Activated CD4-positive, alpha-beta T cell treated with anti-CD3 and anti-CD28 coated beads for 24 hours (primary cell): ENCODE measurements around the gene CMTM2.
"Not testable (repeated sequence)": the region's sequence is repeated elsewhere in the genome, so short reads cannot be mapped to it uniquely, and the experiment has no call there.

ENCODE experiments used
- DNase-seq, 2 donors: peaks; one replicate each; pipeline ENCODE4 v3.0.0-alpha.2; 2020; ENCODE audit warnings: low read depth in 2 of 2

The CMTM2 gene

DNA sequence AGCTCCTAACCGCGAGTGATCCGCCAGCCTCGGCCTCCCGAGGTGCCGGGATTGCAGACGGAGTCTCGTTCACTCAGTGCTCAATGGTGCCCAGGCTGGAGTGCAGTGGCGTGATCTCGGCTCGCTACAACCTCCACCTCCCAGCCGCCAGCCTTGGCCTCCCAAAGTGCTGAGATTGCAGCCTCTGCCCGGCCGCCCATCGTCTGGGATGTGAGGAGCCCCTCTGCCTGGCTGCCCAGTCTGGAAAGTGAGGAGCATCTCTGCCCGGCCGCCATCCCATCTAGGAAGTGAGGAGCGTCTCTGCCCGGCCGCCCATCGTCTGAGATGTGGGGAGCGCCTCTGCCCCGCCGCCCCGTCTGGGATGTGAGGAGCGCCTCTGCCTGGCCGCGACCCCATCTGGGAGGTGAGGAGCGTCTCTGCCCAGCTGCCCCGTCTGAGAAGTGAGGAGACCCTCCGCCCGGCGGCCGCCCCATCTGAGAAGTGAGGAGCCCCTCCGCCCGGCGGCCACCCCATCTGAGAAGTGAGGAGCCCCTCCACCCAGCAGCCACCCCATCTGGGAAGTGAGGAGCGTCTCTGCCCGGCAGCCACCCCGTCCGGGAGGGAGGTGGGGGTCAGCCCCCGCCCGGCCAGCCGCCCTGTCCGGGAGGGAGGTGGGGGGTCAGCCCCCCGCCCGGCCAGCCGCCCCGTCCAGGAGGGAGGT, 51.4 kb downstream of the CMTM2 start:
- not testable (repeated sequence) for DNase-seq

DNA sequence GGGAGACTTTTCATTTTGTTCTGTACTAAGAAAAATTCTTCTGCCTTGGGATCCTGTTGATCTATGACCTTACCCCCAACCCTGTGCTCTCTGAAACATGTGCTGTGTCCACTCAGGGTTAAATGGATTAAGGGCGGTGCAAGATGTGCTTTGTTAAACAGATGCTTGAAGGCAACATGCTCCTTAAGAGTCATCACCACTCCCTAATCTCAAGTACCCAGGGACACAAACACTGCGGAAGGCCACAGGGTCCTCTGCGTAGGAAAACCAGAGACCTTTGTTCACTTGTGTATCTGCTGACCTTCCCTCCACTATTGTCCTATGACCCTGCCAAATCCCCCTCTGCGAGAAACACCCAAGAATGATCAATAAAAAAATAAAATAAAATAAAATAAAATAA, 52.3 kb downstream of the CMTM2 start:
- not testable (repeated sequence) for DNase-seq

DNA sequence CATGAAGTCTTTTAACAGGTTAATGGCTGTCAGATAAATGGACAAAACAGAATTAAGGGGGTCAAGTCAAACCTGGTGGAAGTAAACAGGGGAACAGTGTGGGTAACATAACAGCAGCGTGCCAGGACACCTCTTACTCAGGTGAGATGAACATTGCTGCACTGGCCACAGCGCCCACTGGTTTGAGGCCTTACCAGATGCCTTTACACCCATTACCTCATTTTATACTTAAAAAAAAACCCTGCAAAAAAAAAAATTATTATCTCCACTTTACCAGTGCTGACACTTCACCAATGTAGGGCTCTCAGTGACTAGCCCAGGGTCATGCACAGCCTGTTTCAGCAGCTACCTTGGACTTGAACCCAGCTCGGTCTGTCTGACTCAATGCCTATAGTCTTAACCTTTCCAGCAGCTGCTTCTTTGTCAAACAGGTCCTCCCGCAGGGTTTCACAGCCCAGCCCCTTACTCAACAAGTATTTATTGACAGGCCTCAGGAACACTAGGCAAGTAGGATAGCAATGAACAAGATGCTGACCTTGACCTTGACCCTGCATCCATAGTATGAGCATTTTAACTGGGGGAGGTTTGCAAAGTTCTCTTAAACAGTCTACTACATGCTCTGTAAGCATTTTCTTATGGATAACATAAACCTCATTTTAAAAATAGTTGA, 55.4 kb downstream of the CMTM2 start:
- DNase-seq: no peak

DNA sequence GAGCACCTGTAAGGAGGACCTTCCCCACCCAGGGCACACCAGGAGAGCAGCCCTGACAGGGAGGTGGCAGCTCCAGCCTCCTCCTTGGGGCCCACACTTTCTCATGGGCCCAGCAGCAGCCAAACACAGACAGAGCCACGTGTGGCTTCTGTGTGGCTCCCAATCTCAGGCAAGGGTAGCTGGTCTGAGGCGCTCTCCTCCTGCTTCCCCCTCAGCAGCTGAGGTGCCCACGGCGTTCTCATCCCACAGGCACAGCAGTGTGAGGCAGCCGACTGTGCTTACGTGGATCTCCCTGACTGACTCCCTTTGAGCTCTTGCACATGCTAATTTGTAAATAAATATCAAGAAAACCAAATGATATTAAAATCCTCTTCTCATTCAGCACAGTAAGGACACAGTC, 56.1 kb downstream of the CMTM2 start:
- no peak for DNase-seq

DNA sequence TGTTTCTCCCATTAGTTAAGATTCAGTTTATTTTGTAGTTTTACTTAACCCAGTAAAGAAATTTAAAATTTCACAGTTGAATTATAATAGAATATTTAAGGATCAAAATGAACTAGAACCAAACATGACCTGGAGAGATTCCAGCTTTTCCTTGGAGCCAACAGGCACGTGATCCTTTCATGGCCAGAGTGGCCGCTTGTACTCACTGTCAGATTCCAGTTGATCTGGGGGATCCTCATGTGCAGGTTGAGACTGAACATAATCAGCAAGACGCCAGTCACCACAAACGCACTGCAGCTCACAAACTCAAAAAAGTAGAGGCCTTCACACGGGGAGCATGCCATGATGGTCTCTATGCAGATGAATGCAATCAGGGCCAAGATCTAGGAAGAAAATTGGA, 56.9 kb downstream of the CMTM2 start:
- no peak for DNase-seq

DNA sequence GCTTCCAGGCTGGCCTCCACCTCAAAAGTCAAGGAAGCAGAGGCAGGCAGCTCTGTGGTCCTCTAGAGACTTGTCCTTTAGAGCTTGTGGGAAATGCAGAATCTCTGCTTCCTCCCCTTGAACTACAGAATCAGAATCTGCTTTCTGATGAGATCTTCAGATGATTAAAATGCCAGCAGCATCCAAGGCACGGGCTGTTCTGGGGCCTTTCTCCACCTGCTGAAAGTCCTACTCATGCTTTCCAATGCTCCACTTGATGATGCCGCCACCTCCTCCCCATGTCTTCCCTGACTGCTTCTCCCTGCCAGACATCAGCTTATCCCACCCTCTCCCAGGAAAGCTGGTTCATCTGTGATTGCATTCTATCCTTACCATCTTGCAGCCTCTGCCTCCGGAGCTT, 58.5 kb downstream of the CMTM2 start:
- no peak for DNase-seq
